Stimulated activated naive CD4-positive, alpha-beta T cell (primary cell): Measurements from ENCODE around the gene DDX31.

Experiments
- DNase-seq, 6 experiments: peaks; one replicate each; lab custom pipeline; 2025; lab: John Stamatoyannopoulos, UW

DDX31 gene

GRCh38 chr9:132546148-132547051 is 123.4 kb downstream of the DDX31 start:
- no peak for DNase-seq

- DNase-seq = no peak
These were observed 124.2 kb downstream of the DDX31 start for GRCh38 chr9:132545578-132545977.

- DNase-seq = no peak
These were observed 125.8 kb downstream of the DDX31 start for GRCh38 chr9:132543960-132544359.

- no peak for DNase-seq
These were observed 126.5 kb downstream of the DDX31 start for GRCh38 chr9:132543251-132543650.
